H7 (cell line): ENCODE measurements around the gene TSPO. TPM values are rescaled to one million over a fixed set of nuclear protein-coding genes. Genes with fewer than 3 reads are reported as not detected.

Experiments used
- total RNA-seq: library from RNA; depleted of rRNA; stranded (reverse); fragments of >200 nt; shearing (Covaris generic); gene quantifications from 2 replicates; pipeline ENCODE4 v1.2.3, GENCODE V29; 2014; rRNA removed

The TSPO gene
- total RNA-seq, 1 experiment from 2014 or later = 39.4 TPM

Other genes with a start within 250 kb of the TSPO start
- 60.1 and 63.1 TPM in 2 replicates for gene PACSIN2, start 136.4 kb upstream of the TSPO start, total RNA-seq
- 6.5 and 8.9 TPM in 2 replicates for gene TTLL1, start 62.2 kb upstream of the TSPO start, total RNA-seq
- 2.1 and 3.2 TPM in 2 replicates for gene BIK, start 40.8 kb upstream of the TSPO start, total RNA-seq
- 27.8 and 29.0 TPM in 2 replicates for gene MCAT, start 8.2 kb upstream of the TSPO start, total RNA-seq
- gene TTLL12, start 35.6 kb downstream of the TSPO start, total RNA-seq = 90.5 and 100 TPM in 2 replicates
- 0.45 and 0.89 TPM in 2 replicates for gene SCUBE1, start 191.8 kb downstream of the TSPO start, total RNA-seq